HepG2 (cell line): ENCODE data around the gene CD37. TPM values are rescaled to one million over a fixed set of nuclear protein-coding genes. Genes with fewer than 3 reads are reported as not detected.

ENCODE experiments used
- ATAC-seq: fragments of 200-7000 bp; cut with Tn5 transposase; 3 replicates; pipeline ENCODE4 v1.9.1; 2020; ENCODE audit warnings: mild to moderate bottlenecking, moderate library complexity
- BruUV-seq: library from RNA; stranded (reverse); fragments of 400-500 nt; replicated peaks from 2 replicates; lab custom pipeline; 2021; lab: Mats Ljungman, UMichigan
- CTCF ChIA-PET: fragments of 300-600 bp; formaldehyde crosslinking; extraction: SDS; loops from one replicate; lab custom pipeline; 2021; ENCODE audit warnings: low total read pairs, inconsistent platforms, low intra/inter-chr PET ratio; lab: Yijun Ruan, JAX
- POLR2A ChIA-PET: fragments of 350-600 bp; sonication (Branson Sonifier 250); formaldehyde crosslinking; loops from one replicate; lab custom pipeline; 2020; ENCODE audit warnings: antibody characterized with exemption, inconsistent platforms; lab: Yijun Ruan, JAX
- DNase-seq: peaks from one replicate; pipeline ENCODE4 v3.0.0-alpha.2; 2015; ENCODE audit warnings: low spot score
- FAIRE-seq: peaks from 3 replicates; lab custom pipeline; 2011; peaks lifted over from hg19 to GRCh38; lab: Jason Lieb, UNC
- H2AFZ ChIP-seq: one replicate; pipeline ENCODE4 v1.6.1; 2011; ENCODE audit warnings: low read length, inconsistent platforms
- H3K27ac ChIP-seq: fragments of 300-600 bp; 3 replicates; pipeline ENCODE4 v1.8.0; 2011; ENCODE audit warnings: mixed run types, mild to moderate bottlenecking, mixed read lengths, low read length, inconsistent platforms; ENCODE audit not compliant: insufficient read depth; ENCODE audit errors: extremely low read length
- H3K27me3 ChIP-seq, 2 experiments: fragments of 200-600 bp in 1 of 2; 2 replicates in 1 of 2; 3 replicates in 1 of 2; pipeline versions ENCODE4 v1.6.0 to v1.8.0; 2011; ENCODE audit warnings: low read length in 2 of 2, mild to moderate bottlenecking in 2 of 2, moderate library complexity in 2 of 2, inconsistent platforms in 1 of 2; ENCODE audit not compliant: insufficient read depth in 2 of 2, control insufficient read depth in 1 of 2
- H3K36me3 ChIP-seq, 2 experiments: fragments of 200-600 bp in 1 of 2; replicated peaks in 1 of 2; 2 replicates in 1 of 2; 3 replicates in 1 of 2; pipeline versions ENCODE4 v1.5.1 to v1.8.0; 2011; ENCODE audit warnings: low read length in 2 of 2, inconsistent platforms in 1 of 2; ENCODE audit not compliant: insufficient read depth in 2 of 2, control insufficient read depth in 1 of 2
- H3K4me1 ChIP-seq: 2 replicates; pipeline ENCODE4 v1.5.1; 2012; ENCODE audit warnings: low read length, inconsistent platforms; ENCODE audit not compliant: insufficient read depth
- H3K4me2 ChIP-seq: 2 replicates; pipeline ENCODE4 v1.6.0; 2011; ENCODE audit warnings: low read depth, low read length, inconsistent platforms
- H3K4me3 ChIP-seq, 3 experiments: fragments of 200-600 bp in 1 of 3; sonication (generic), shearing (Covaris generic) in 1 of 3; replicated peaks in 1 of 3; 2 replicates each; pipeline ENCODE4 v1.5.1; 2011 to 2016; ENCODE audit warnings: low read length in 3 of 3, inconsistent platforms in 2 of 3, low read depth in 2 of 3, mild to moderate bottlenecking in 2 of 3, control low read depth in 1 of 3, mixed read lengths in 1 of 3; ENCODE audit not compliant: insufficient read depth in 1 of 3
- H3K79me2 ChIP-seq: one replicate; pipeline ENCODE4 v1.6.1; 2011; ENCODE audit warnings: low read length, inconsistent platforms; ENCODE audit not compliant: insufficient read depth
- H3K9ac ChIP-seq: 2 replicates; pipeline ENCODE4 v1.6.0; 2011; ENCODE audit warnings: mild to moderate bottlenecking, low read depth, low read length, inconsistent platforms; ENCODE audit not compliant: insufficient read depth
- H3K9me3 ChIP-seq: 2 replicates; pipeline ENCODE4 v1.5.1; 2012; ENCODE audit warnings: mild to moderate bottlenecking, low read length
- H4K20me1 ChIP-seq: 2 replicates; pipeline ENCODE4 v1.6.0; 2011; ENCODE audit warnings: inconsistent platforms, mild to moderate bottlenecking, low read length, moderate library complexity; ENCODE audit not compliant: insufficient read depth
- BCLAF1 ChIP-seq: fragments of 450-650 bp; IDR thresholded peaks from 2 replicates; pipeline ENCODE4 v1.6.1; 2017; ENCODE audit warnings: mild to moderate bottlenecking
- EEA1 ChIP-seq: sonication (generic); formaldehyde crosslinking; IDR thresholded peaks from 2 replicates; pipeline ENCODE4 v1.5.1; 2020; ENCODE audit warnings: mild to moderate bottlenecking, missing genetic modification reagents, borderline replicate concordance
- HNF4A ChIP-seq: sonication (generic); formaldehyde crosslinking; IDR thresholded peaks from 2 replicates; pipeline ENCODE4 v1.4.0; 2020; ENCODE audit warnings: missing genetic modification reagents
- MIER2 ChIP-seq: IDR thresholded peaks from 2 replicates; pipeline ENCODE4 v1.6.1; 2016; ENCODE audit warnings: missing biosample characterization, missing genetic modification reagents
- SP140L ChIP-seq: sonication (generic); formaldehyde crosslinking; IDR thresholded peaks from 2 replicates; pipeline ENCODE4 v1.4.0; 2020; ENCODE audit warnings: missing genetic modification reagents, borderline replicate concordance
- ZNF280B ChIP-seq: sonication (generic); formaldehyde crosslinking; IDR thresholded peaks from 2 replicates; pipeline ENCODE4 v1.5.0; 2020; ENCODE audit warnings: missing genetic modification reagents, mild to moderate bottlenecking, borderline replicate concordance
- ZNF34 ChIP-seq: sonication (generic); formaldehyde crosslinking; IDR thresholded peaks from 2 replicates; pipeline ENCODE4 v1.4.0; 2020; ENCODE audit warnings: mild to moderate bottlenecking, missing genetic modification reagents, borderline replicate concordance
- ZNF607 ChIP-seq: sonication (generic); formaldehyde crosslinking; IDR thresholded peaks from 2 replicates; pipeline ENCODE4 v1.5.1; 2020; ENCODE audit warnings: missing genetic modification reagents, mild to moderate bottlenecking, borderline replicate concordance
- ZNF784 ChIP-seq: sonication (generic); formaldehyde crosslinking; IDR thresholded peaks from 2 replicates; pipeline ENCODE4 v1.5.1; 2020; ENCODE audit warnings: missing genetic modification reagents, mild to moderate bottlenecking, borderline replicate concordance
- WGBS: methylation state at CpG from one replicate; pipeline ENCODE4 v1.1.6; 2017; ENCODE audit warnings: low lambda C conversion rate; 5-methylcytosine and 5-hydroxymethylcytosine counted together
- in situ Hi-C: cut with HindIII; loops from 2 replicates; pipeline ENCODE4 v1.10.0; 2017; ENCODE audit warnings: low pct_unique_long_range_greater_than_20kb; ENCODE audit not compliant: extremely low pct_ligation_motif_present
- intact Hi-C: fragments of 100-400 bp; cut with micrococcal nuclease; formaldehyde crosslinking; loops from one replicate; pipeline ENCODE4 v1.10.0; 2022; ENCODE audit not compliant: unreplicated experiment
- polyA plus RNA-seq, 8 experiments: library from polyadenylated mRNA; depleted of rRNA in 3 of 8; stranded (reverse) in 7 of 8; unstranded in 1 of 8; fragments of >200 nt; fragmentation: Illumina TruSeq in 4 of 8; extraction: Trizol in 4 of 8; gene quantifications; 2 replicates each; pipeline versions ENCODE4 v1.2.1 to v1.2.3, GENCODE V29; 2011 to 2016; ENCODE audit warnings: low read depth in 4 of 8, missing spikeins in 1 of 8, mixed read lengths in 1 of 8; ENCODE audit not compliant: insufficient read depth in 1 of 8
- total RNA-seq, 5 experiments: library from RNA; depleted of rRNA; stranded (reverse); fragments of >200 nt; fragmentation: Illumina TruSeq; extraction: Trizol; gene quantifications; 2 replicates each; pipeline ENCODE4 v1.2.3, GENCODE V29; 2016; ENCODE audit warnings: low read depth in 1 of 5

Gene CD37
- total and polyA plus RNA-seq, 2 of the 13 experiments (the other 11 are each of a cell fraction or from before 2014, with no cell fraction given), result not detected

DNA sequence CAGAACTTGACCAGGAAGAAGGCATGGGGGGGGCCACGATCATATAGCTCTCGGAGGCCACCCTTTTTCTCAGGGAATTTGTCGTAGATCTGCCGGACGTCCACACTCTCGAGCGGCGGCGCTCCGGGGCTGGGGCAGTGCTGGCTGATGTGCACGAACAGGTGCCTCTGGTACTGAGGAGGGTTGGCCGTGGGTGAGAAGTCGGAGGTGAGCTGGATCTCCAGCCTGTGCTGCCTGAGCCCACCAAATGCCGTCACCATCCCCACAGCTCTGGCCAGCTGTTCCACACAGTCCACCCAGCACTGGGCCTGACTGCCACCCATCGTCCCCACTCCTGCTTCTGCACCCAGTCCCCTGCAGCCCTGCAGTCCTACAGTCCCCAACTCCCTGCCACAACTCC, 12.0 kb downstream of the CD37 start:
- no peak overlapping the region for H3K27ac ChIP-seq
- DNase-seq (no peak), ATAC-seq (no peak), FAIRE-seq (no peak)
- BruUV-seq, result no TSS peak
- H4K20me1 ChIP-seq, result no peaks in the 10 kb centered on the region
- H3K9me3 ChIP-seq, result no peaks in the 10 kb centered on the region
- ChIA-PET CTCF (no interaction called here), POLR2A (no interaction called here)
- H2AFZ ChIP-seq, result no peak overlapping the region
- H3K4me3 ChIP-seq, result no peak overlapping the region
- H3K79me2 ChIP-seq, result no peaks in the 10 kb centered on the region
- intact Hi-C loops (no loop called here), in situ Hi-C loops (no loop called here)
- TF ChIP-seq MIER2 (no peak), HNF4A (no peak), SP140L (CRISPR knock-in tag) (no peak), ZNF280B (no peak), ZNF34 (CRISPR knock-in tag) (no peak), ZNF607 (CRISPR knock-in tag) (no peak), ZNF784 (no peak), BCLAF1 (no peak), EEA1 (CRISPR knock-in tag) (no peak)
- WGBS, result 100% methylated on average over 12 of the region's 15 CpGs
- H3K27me3 ChIP-seq, result no peaks in the 10 kb centered on the region
- no peak overlapping the region for H3K4me2 ChIP-seq
- no peak overlapping the region for H3K9ac ChIP-seq
- no peaks in the 10 kb centered on the region for H3K4me1 ChIP-seq
- peaks cover 6 to 7% of the 10 kb centered on the region in 2 experiments; a peak in 2 of 5 replicates for H3K36me3 ChIP-seq
